Uterus (tissue), 2 donors: ENCODE data around the gene ZAR1L.

Source experiments
- POLR2A ChIP-seq, 2 donors: fragments of 450-650 bp; IDR thresholded peaks; one replicate each; pipeline ENCODE4 v1.6.1; 2016; ENCODE audit warnings: antibody characterized with exemption in 2 of 2, mild to moderate bottlenecking in 1 of 2, moderate library complexity in 1 of 2
- TF ChIP-seq, protein P1 (sequence below), 4 experiments: fragments of 200-600 bp in 2 of 4; fragments of 450-650 bp in 2 of 4; sonication (generic) in 2 of 4; IDR thresholded peaks; one replicate each; pipeline ENCODE4 v1.5.1; 2016 to 2019; ENCODE audit warnings: antibody characterized with exemption in 4 of 4, mild to moderate bottlenecking in 2 of 4, moderate library complexity in 1 of 4

DNA sequence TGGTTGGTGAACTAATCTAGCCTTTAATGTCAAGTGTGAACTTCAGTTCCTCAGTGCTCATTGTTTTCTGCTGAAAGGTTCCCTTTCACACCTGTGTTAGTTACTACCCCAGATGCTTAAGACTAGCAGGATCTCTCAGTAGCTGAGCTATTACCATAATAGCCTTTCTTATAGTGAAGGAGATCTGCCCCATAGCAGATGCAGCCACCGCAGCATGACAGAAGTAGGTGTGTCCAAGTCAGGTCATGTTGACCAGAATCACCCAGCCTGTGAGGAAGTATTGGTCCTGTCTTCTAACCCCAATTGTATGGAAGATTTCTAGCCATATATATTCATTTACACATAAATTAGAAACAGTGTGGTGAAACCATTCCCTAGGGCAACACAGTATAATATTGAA is 37.3 kb downstream of the ZAR1L start:
- TF ChIP-seq, protein P1, sequence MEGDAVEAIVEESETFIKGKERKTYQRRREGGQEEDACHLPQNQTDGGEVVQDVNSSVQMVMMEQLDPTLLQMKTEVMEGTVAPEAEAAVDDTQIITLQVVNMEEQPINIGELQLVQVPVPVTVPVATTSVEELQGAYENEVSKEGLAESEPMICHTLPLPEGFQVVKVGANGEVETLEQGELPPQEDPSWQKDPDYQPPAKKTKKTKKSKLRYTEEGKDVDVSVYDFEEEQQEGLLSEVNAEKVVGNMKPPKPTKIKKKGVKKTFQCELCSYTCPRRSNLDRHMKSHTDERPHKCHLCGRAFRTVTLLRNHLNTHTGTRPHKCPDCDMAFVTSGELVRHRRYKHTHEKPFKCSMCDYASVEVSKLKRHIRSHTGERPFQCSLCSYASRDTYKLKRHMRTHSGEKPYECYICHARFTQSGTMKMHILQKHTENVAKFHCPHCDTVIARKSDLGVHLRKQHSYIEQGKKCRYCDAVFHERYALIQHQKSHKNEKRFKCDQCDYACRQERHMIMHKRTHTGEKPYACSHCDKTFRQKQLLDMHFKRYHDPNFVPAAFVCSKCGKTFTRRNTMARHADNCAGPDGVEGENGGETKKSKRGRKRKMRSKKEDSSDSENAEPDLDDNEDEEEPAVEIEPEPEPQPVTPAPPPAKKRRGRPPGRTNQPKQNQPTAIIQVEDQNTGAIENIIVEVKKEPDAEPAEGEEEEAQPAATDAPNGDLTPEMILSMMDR (IDR thresholded peaks at IDR 0.05): no peak
- TF ChIP-seq POLR2A (IDR thresholded peaks at IDR 0.05): no peak
